Endothelial cell (in vitro differentiated cells): ENCODE results near the gene SLC4A2. TPM values are rescaled to one million over a fixed set of nuclear protein-coding genes. Genes with fewer than 3 reads are reported as not detected.

ENCODE experiments used
- DNase-seq: peaks from one replicate; pipeline ENCODE4 v3.0.0; 2021; ENCODE audit warnings: low spot score
- H3K27ac Mint-ChIP-seq: one replicate; pipeline ENCODE4 v1.8.0; 2021; ENCODE audit warnings: mixed read lengths, inconsistent platforms; ENCODE audit not compliant: unreplicated experiment
- H3K27me3 Mint-ChIP-seq: one replicate; pipeline ENCODE4 v1.8.0; 2021; ENCODE audit warnings: mild to moderate bottlenecking, moderate library complexity, mixed read lengths, inconsistent platforms; ENCODE audit not compliant: unreplicated experiment
- H3K36me3 Mint-ChIP-seq: one replicate; pipeline ENCODE4 v1.8.0; 2021; ENCODE audit warnings: mild to moderate bottlenecking, low read depth, mixed read lengths, inconsistent platforms; ENCODE audit not compliant: unreplicated experiment
- H3K4me1 Mint-ChIP-seq: one replicate; pipeline ENCODE4 v1.8.0; 2021; ENCODE audit warnings: mild to moderate bottlenecking, mixed read lengths, inconsistent platforms; ENCODE audit not compliant: unreplicated experiment
- H3K4me3 Mint-ChIP-seq: one replicate; pipeline ENCODE4 v1.8.0; 2021; ENCODE audit warnings: mild to moderate bottlenecking, mixed read lengths, inconsistent platforms; ENCODE audit not compliant: unreplicated experiment
- H3K9me3 Mint-ChIP-seq: one replicate; pipeline ENCODE4 v1.8.0; 2021; ENCODE audit warnings: mixed read lengths, inconsistent platforms; ENCODE audit not compliant: unreplicated experiment
- CTCF ChIP-seq: fragments of 200-600 bp; sonication (generic); IDR thresholded peaks from one replicate; pipeline ENCODE4 v1.5.0; 2021; ENCODE audit warnings: antibody characterized with exemption; ENCODE audit not compliant: unreplicated experiment
- total RNA-seq: library from RNA; stranded (reverse); fragmentation: NEBNext Ultra II Directional; extraction: Animal tissue kit (Norgen Biotek cat#: 25700); gene quantifications from one replicate; pipeline ENCODE4 v1.2.1, GENCODE V29; 2021; ENCODE audit not compliant: unreplicated experiment

Gene SLC4A2
- total RNA-seq, 1 donor from 2014 or later, result 115 TPM

DNA sequence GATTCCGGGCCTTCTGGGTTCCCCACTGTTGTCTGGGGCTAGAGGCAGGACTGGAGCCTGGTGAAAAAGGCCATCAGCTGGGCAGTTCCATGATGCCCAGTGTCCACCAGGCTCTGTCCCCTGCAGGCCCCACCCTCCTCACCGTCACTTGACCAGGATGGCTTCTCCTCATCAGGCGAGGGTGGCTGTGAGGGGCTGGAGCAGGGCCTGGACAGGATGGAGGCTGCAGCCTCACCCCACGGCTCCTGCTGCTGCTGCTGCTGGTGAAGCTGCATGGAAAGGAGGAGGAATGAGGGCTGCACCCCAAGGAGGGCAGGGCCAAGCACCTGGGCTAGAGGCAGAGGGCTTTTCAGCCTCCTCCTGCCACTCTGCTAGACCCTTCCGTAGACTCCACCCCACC, 43.4 kb upstream of the SLC4A2 start:
- peak overlapping the region; percentile 62 for H3K4me3 Mint-ChIP-seq
- no peaks in the 10 kb centered on the region for H3K9me3 Mint-ChIP-seq
- H3K27me3 Mint-ChIP-seq, result peaks cover 52% of the 10 kb centered on the region
- no peak overlapping the region for H3K27ac Mint-ChIP-seq
- no peak for DNase-seq
- no peak for TF ChIP-seq CTCF
- peaks cover 52% of the 10 kb centered on the region for H3K4me1 Mint-ChIP-seq
- peaks cover 37% of the 10 kb centered on the region for H3K36me3 Mint-ChIP-seq

- no peak overlapping the region for H3K4me3 Mint-ChIP-seq
- TF ChIP-seq CTCF, result no peak
- H3K9me3 Mint-ChIP-seq, result no peaks in the 10 kb centered on the region
- H3K27ac Mint-ChIP-seq, result no peak overlapping the region
- no peak for DNase-seq
- peaks cover 50% of the 10 kb centered on the region for H3K4me1 Mint-ChIP-seq
- H3K27me3 Mint-ChIP-seq, result peaks cover 50% of the 10 kb centered on the region
- peaks cover 35% of the 10 kb centered on the region for H3K36me3 Mint-ChIP-seq
Measured at GRCh38 chr7:151016505-151016904, 42.9 kb upstream of the SLC4A2 start.

DNA sequence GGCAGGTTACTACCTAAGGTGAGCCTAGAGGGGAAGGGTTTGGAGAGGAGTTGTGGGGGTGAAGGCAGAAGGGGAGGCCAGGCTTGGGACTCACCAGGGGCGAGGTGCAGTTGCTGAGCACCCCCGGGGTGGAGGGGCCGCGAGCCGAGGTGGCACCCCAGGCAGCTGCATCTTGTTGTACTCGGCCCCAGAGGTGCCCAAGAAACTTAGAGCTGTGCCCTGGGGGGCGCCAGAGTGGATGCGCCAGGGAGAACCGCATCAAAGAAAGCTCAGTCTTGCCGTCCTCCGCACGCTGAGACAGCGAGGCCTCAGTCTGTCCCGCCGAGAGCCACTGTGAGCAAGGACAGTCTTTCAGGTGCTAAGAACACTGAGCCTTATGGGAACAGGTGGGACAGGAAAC, 42.4 kb upstream of the SLC4A2 start:
- Mint-ChIP-seq H3K27me3 (peaks cover 47% of the 10 kb centered on the region), H3K4me3 (no peak overlapping the region), H3K27ac (no peak overlapping the region), H3K9me3 (no peaks in the 10 kb centered on the region), H3K4me1 (peaks cover 46% of the 10 kb centered on the region), H3K36me3 (peaks cover 32% of the 10 kb centered on the region)
- no peak for TF ChIP-seq CTCF
- DNase-seq, result no peak

DNA sequence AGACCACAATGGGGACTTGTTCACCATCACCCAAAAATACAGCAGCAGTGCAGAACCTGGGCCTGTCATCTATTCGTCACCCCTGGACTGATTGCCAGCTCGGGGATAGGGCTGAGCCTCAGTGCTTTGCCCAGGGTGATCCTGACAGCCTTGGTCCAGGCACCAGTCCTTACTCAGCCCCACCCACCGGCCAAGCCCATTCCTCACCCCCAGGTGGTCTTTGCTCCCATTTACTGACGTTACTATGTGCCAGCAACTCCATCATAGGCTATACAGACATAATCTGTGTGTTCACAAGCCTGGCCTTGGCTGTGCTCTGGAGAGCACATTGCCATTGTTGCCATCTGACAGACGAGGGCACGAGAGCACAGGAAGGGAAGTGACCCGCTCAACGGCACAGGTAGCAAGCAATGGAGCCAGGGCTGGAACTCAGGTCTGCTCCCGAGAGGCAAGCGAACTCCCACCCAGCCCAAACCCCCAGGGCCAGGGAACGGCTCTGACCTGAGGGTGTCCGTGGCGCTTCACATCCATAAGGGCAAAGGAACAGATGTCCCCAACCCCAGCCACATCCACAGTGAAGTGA, 41.9 kb upstream of the SLC4A2 start:
- Mint-ChIP-seq H3K9me3 (no peaks in the 10 kb centered on the region), H3K27ac (peak overlapping the region; percentile 44), H3K4me1 (peaks cover 41% of the 10 kb centered on the region), H3K27me3 (peaks cover 43% of the 10 kb centered on the region), H3K4me3 (peak overlapping the region; percentile 77), H3K36me3 (peaks cover 27% of the 10 kb centered on the region)
- DNase-seq, result no peak
- no peak for TF ChIP-seq CTCF

DNA sequence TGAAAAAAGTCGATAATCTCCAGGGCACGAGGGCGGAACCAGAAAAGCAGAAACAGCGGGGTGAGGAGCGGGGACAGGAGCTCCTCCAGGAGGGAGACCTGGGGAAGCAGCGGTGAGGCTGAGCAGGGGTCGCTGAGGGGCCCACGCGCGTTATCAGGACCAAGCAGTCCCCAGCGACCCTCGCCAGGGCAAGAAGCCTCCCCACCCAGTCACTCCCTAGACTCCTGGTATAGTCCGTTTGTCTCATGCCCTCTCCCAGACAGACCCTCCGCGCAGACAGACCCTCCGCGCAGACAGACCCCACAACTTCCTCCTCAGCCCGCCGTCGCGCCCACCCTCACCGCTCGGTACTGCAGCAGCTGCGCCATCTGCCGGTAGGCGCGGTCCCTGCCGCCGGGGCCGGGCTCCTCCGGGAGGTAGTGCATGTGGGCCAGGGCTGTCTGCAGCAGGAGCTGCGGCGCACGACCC, 41.4 kb upstream of the SLC4A2 start:
- Mint-ChIP-seq H3K4me3 (peak overlapping the region; percentile 77), H3K36me3 (peaks cover 24% of the 10 kb centered on the region), H3K27ac (peak overlapping the region; percentile 44), H3K9me3 (no peaks in the 10 kb centered on the region), H3K27me3 (peaks cover 40% of the 10 kb centered on the region), H3K4me1 (peaks cover 36% of the 10 kb centered on the region)
- TF ChIP-seq CTCF, result peak; percentile 90
- DNase-seq, result peak; percentile 93
